Peyer's patch (tissue), 4 donors: Measurements from ENCODE around the gene SVOPL. TPM values are rescaled to one million over a fixed set of nuclear protein-coding genes. Genes with fewer than 3 reads are reported as not detected.
A peak's percentile ranks its signal among the peaks of the same experiment; 100 is the strongest.
"Not testable (repeated sequence)": the region's sequence is repeated elsewhere in the genome, so short reads cannot be mapped to it uniquely, and the experiment has no call there.

Experiments used
- DNase-seq, 3 donors: peaks; one replicate each; pipeline ENCODE4 v3.0.0-alpha.2; 2017 to 2019
- H3K27ac ChIP-seq, 4 donors: fragments of 200-600 bp; sonication (generic); one replicate each; pipeline ENCODE4 v1.5.1; 2016 to 2019
- H3K27me3 ChIP-seq, 2 donors: fragments of 200-600 bp; sonication (generic); one replicate each; pipeline ENCODE4 v1.5.1; 2019
- H3K36me3 ChIP-seq, 3 donors: fragments of 200-600 bp; sonication (generic); one replicate each; pipeline ENCODE4 v1.5.1; 2016 to 2019
- H3K4me1 ChIP-seq, 4 donors: fragments of 200-600 bp; sonication (generic); one replicate each; pipeline ENCODE4 v1.5.1; 2016 to 2019
- H3K4me3 ChIP-seq, 4 donors: fragments of 200-600 bp; sonication (generic); 1 replicate in 3 of 4; 2 replicates in 1 of 4; pipeline ENCODE4 v1.5.1; 2016 to 2019; ENCODE audit warnings: mild to moderate bottlenecking in 1 of 4
- H3K9me3 ChIP-seq, 4 donors: fragments of 200-600 bp; sonication (generic); one replicate each; pipeline ENCODE4 v1.5.1; 2016 to 2019; ENCODE audit warnings: mild to moderate bottlenecking in 1 of 4
- CTCF ChIP-seq, 6 experiments: fragments of 450-650 bp in 4 of 6; fragments of 200-600 bp in 2 of 6; sonication (generic) in 1 of 6; IDR thresholded peaks; one replicate each; pipeline ENCODE4 v1.5.1; 2017 to 2019; ENCODE audit warnings: antibody characterized with exemption in 6 of 6, mild to moderate bottlenecking in 3 of 6, moderate library complexity in 1 of 6
- POLR2A ChIP-seq, 2 donors: fragments of 450-650 bp; IDR thresholded peaks; one replicate each; pipeline ENCODE4 v1.5.1; 2017; ENCODE audit warnings: antibody characterized with exemption in 2 of 2, mild to moderate bottlenecking in 2 of 2, moderate library complexity in 2 of 2
- total RNA-seq, 4 donors: library from RNA; depleted of rRNA; stranded (reverse); fragments of >200 nt; gene quantifications; one replicate each; pipeline ENCODE4 v1.1.0, GENCODE V29; 2016

Gene SVOPL
- total RNA-seq, 4 donors from 2014 or later: 0.40 TPM; not detected in 3

DNA sequence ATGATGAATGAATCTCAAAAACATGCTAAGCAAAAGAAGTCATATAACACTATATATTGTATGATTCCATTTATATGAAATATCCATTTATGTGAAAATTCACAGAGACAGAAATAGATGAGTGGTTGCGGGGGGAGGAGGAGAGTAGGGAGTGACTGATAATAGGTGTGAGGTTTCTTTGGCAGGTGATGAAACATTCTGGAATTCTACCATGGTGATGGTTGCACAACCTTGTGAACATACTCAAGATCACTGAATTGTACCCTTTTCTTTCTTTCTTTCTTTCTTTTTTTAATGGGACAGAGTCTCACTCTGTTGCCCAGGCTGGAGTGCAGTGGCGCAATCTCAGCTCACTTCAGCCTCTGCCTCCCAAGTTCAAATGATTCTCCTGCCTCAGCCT lies 10.7 kb downstream of the SVOPL start:
- no peaks in the 10 kb centered on the region for H3K4me1 ChIP-seq
- DNase-seq: no peak
- no peak overlapping the region for H3K27ac ChIP-seq
- no peaks in the 10 kb centered on the region for H3K27me3 ChIP-seq
- no peaks in the 10 kb centered on the region for H3K36me3 ChIP-seq
- H3K9me3 ChIP-seq: no peaks in the 10 kb centered on the region
- TF ChIP-seq CTCF (IDR thresholded peaks at IDR 0.05) (no peak), POLR2A (IDR thresholded peaks at IDR 0.05) (no peak)
- no peak overlapping the region for H3K4me3 ChIP-seq

GRCh38 chr7:138688037-138688436 lies 13.1 kb downstream of the SVOPL start:
- not testable (repeated sequence) for H3K27ac ChIP-seq, H3K4me3 ChIP-seq, H3K4me1 ChIP-seq, H3K27me3 ChIP-seq, H3K9me3 ChIP-seq, H3K36me3 ChIP-seq, DNase-seq

DNA sequence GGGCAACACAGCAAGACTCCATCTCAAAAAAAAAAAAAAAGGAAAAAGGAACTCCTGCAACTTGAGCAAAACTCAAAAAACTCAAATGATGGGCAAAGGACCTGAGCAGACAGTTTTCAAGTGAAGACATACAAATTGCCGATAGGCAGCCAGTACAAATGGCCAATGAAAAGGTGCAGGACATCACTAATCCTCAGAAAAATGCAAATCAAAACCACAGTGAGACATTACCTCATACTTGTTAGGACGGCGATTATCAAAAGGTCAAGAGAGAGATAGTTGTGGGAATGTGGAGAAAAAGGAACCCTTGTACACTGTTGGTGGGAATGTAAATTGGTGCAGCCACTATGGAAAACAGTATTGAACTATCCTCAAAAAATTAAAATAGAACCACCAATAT lies 16.8 kb downstream of the SVOPL start:
- no peak overlapping the region for H3K27ac ChIP-seq
- no peak overlapping the region for H3K4me3 ChIP-seq
- H3K9me3 ChIP-seq: no peaks in the 10 kb centered on the region
- no peaks in the 10 kb centered on the region for H3K27me3 ChIP-seq
- no peaks in the 10 kb centered on the region for H3K36me3 ChIP-seq
- no peak for TF ChIP-seq CTCF (IDR thresholded peaks at IDR 0.05)
- no peak for TF ChIP-seq POLR2A (IDR thresholded peaks at IDR 0.05)
- no peak for DNase-seq
- H3K4me1 ChIP-seq: no peaks in the 10 kb centered on the region

DNA sequence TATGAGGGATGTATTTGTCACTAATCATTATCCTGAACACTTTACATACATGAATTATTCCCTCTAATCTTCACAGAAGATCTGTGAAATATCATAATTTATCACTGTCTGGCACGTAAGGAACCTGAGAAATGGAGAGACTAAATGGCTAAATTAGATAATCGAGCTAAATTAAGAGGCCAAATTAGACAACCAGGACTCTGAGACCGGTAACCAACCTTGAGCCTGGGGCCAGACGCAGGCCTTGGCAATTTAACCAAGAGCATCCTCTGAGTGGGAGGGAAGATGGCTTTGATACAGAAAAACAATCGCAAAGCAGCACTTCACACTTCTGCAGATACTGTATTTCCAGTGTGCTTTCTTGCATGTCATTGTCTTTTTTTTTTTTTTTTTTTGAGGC lies 21.4 kb downstream of the SVOPL start:
- H3K36me3 ChIP-seq: no peaks in the 10 kb centered on the region

GRCh38 chr7:138670594-138670993 lies 30.6 kb downstream of the SVOPL start:
- Histone ChIP-seq H3K27ac (no peak overlapping the region), H3K27me3 (no peaks in the 10 kb centered on the region), H3K4me3 (no peak overlapping the region), H3K36me3 (no peaks in the 10 kb centered on the region), H3K4me1 (no peaks in the 10 kb centered on the region), H3K9me3 (no peaks in the 10 kb centered on the region)
- no peak for DNase-seq
- TF ChIP-seq POLR2A (IDR thresholded peaks at IDR 0.05) (no peak), CTCF (IDR thresholded peaks at IDR 0.05) (no peak)

More for the DNA sequence above, 21.4 kb downstream of the SVOPL start:
- H3K4me3 ChIP-seq: no peak overlapping the region
- no peaks in the 10 kb centered on the region for H3K9me3 ChIP-seq
- no peaks in the 10 kb centered on the region for H3K27me3 ChIP-seq
- H3K4me1 ChIP-seq: no peaks in the 10 kb centered on the region
- no peak overlapping the region for H3K27ac ChIP-seq
- no peak for DNase-seq
- TF ChIP-seq POLR2A (IDR thresholded peaks at IDR 0.05): no peak
- no peak for TF ChIP-seq CTCF (IDR thresholded peaks at IDR 0.05)

- Histone ChIP-seq H3K27ac (no peak overlapping the region), H3K27me3 (no peaks in the 10 kb centered on the region), H3K36me3 (no peaks in the 10 kb centered on the region), H3K9me3 (no peaks in the 10 kb centered on the region), H3K4me1 (no peaks in the 10 kb centered on the region), H3K4me3 (no peak overlapping the region)
- peak in 1 of 3 donors; percentile 55 for DNase-seq
- TF ChIP-seq POLR2A (IDR thresholded peaks at IDR 0.05): no peak
- TF ChIP-seq CTCF (IDR thresholded peaks at IDR 0.05): no peak
Observed at GRCh38 chr7:138669364-138669763, 31.8 kb downstream of the SVOPL start.
